Measurements from ENCODE around the gene IGFBP5. TPM values are rescaled to one million over a fixed set of nuclear protein-coding genes. Genes with fewer than 3 reads are reported as not detected.

The IGFBP5 gene
- total and polyA plus RNA-seq, 2 of the 8 experiments (the other 6 are each of a cell fraction or from before 2014, with no cell fraction given), result 2.2 to 2.5 TPM

GRCh38 chr2:216632346-216632951 lies 62.9 kb downstream of the IGFBP5 start:
- peak in 1 of 2 experiments; percentile 52 for DNase-seq (ENCODE audit: low read depth in 1 of 2, low spot score in 2 of 2)
- H2AFZ ChIP-seq (ENCODE audit: low read length), result 0 out of 2 replicates have a peak overlapping the region, but pooled peaks have one; percentile 72
- TF ChIP-seq RNF2 (IDR thresholded peaks at IDR 0.05; ENCODE audit: borderline replicate concordance, low read depth, low read length, missing control alignments, poor library complexity, severe bottlenecking), result no peak
- no peak for TF ChIP-seq TAF1 (IDR thresholded peaks at IDR 0.05; ENCODE audit: low read depth, low read length)
- TF ChIP-seq SP4 (IDR thresholded peaks at IDR 0.05; ENCODE audit: low read length), result no peak
- TF ChIP-seq ATF3 (IDR thresholded peaks at IDR 0.05; ENCODE audit: insufficient read depth, low read depth, low read length), result no peak
- TF ChIP-seq SAP30 (IDR thresholded peaks at IDR 0.05; ENCODE audit: insufficient read depth, insufficient replicate concordance, low read length), result peak; percentile 47
- TF ChIP-seq POLR2A (IDR thresholded peaks at IDR 0.05; ENCODE audit: control extremely low read depth in 1 of 2, low read depth in 2 of 2, low read length in 2 of 2), result no peak
- no peak for TF ChIP-seq SIRT6 (IDR thresholded peaks at IDR 0.05; ENCODE audit: low read length)
- TF ChIP-seq BACH1 (IDR thresholded peaks at IDR 0.05; ENCODE audit: low read length), result no peak
- no peak for TF ChIP-seq EGR1 (IDR thresholded peaks at IDR 0.05; ENCODE audit: borderline replicate concordance, low read depth, low read length)
- no peak for TF ChIP-seq NANOG (IDR thresholded peaks at IDR 0.05; ENCODE audit: insufficient read depth, low read depth, low read length, poor library complexity, severe bottlenecking)
- TF ChIP-seq HDAC2 (IDR thresholded peaks at IDR 0.05; ENCODE audit: borderline replicate concordance in 1 of 2, low read depth in 2 of 2, low read length in 2 of 2), result no peak

More at GRCh38 chr2:216632346-216632951, 62.9 kb downstream of the IGFBP5 start:
- peak overlapping the region; percentile 71 to 83 (median 74) for H3K4me3 ChIP-seq (ENCODE audit: extremely low read depth in 1 of 4, insufficient read depth in 2 of 4, low read depth in 3 of 4, low read length in 4 of 4)
- H2BK12ac ChIP-seq (ENCODE audit: low read depth, low read length), result peak overlapping the region; percentile 75
- H3K4me1 ChIP-seq (replicated peaks in 1 of 4; ENCODE audit: control insufficient read depth in 3 of 4, insufficient read depth in 4 of 4, low read length in 3 of 4), result peaks cover 14 to 24% (median 17%) of the 10 kb centered on the region in 4 experiments
- peaks cover 0 to 5% (median under 1%) of the 10 kb centered on the region in 4 experiments; a peak in 2 of 8 replicates for H3K36me3 ChIP-seq (ENCODE audit: control insufficient read depth in 2 of 4, insufficient read depth in 4 of 4, low read length in 3 of 4)
- 20% methylated on average over 11 of the region's 13 CpGs; no CpG with 5 or more reads in 1 of the 2 experiments for WGBS, 2 experiments (ENCODE audit: extremely low coverage in 1 of 2, insufficient coverage in 1 of 2, insufficient read length in 1 of 2, insufficient replicate concordance in 2 of 2, low coverage in 1 of 2, low lambda C conversion rate in 2 of 2, missing lambda C conversion rate in 1 of 2)
- H3K14ac ChIP-seq (ENCODE audit: insufficient read length), result no peak overlapping the region
- H4K5ac ChIP-seq (ENCODE audit: insufficient read length, low read depth, low read length), result no peak overlapping the region
- no peak overlapping the region; the same call in 1 of the 2 replicates for H3K27ac ChIP-seq (ENCODE audit: low read depth, low read length)
- H3K23me2 ChIP-seq (ENCODE audit: low read depth, low read length), result peaks cover 32% of the 10 kb centered on the region
- H4K20me1 ChIP-seq (replicated peaks in 1 of 2; ENCODE audit: control insufficient read depth in 1 of 2, insufficient read depth in 2 of 2, low read length in 2 of 2), result peaks cover under 1 to 4% of the 10 kb centered on the region in 2 experiments
- H3K9ac ChIP-seq (replicated peaks in 1 of 4; ENCODE audit: extremely low read depth in 1 of 4, low read depth in 3 of 4, low read length in 3 of 4), result peak overlapping the region in 3 of 4 experiments; percentile 7 to 84 (median 84); a peak in 6 of 7 replicates
- no peak for FAIRE-seq
- H3K79me1 ChIP-seq (ENCODE audit: low read depth, low read length), result peaks cover 4% of the 10 kb centered on the region; the same call in 1 of the 2 replicates
- ChIA-PET POLR2A (ENCODE audit: partially characterized antibody) (interaction anchor here (0.7 to 4.6 kb wide), 16 partner anchors 8 to 581 kb away, joined by 3 to 32 read pairs (median 3); partner anchors contain the start of gene RPL37A), CTCF (ENCODE audit: partially characterized antibody) (interaction anchor here (0.7 to 6.3 kb wide), 10 partner anchors 10 to 114 kb away, joined by 3 to 54 read pairs (median 4); no protein-coding TSS in a partner anchor)
- H2BK20ac ChIP-seq (ENCODE audit: low read length), result no peak overlapping the region
- H4K8ac ChIP-seq (ENCODE audit: extremely low read depth, insufficient read depth, low read length), result no peak overlapping the region
- no peak overlapping the region for H3K4ac ChIP-seq (replicated peaks; ENCODE audit: insufficient read length, low read depth, low read length)
- H3K56ac ChIP-seq (replicated peaks; ENCODE audit: insufficient read length, low read depth, low read length), result no peak overlapping the region
- no peak overlapping the region for H2BK120ac ChIP-seq (replicated peaks; ENCODE audit: low read depth, low read length)
- H3K79me2 ChIP-seq (ENCODE audit: control insufficient read depth in 1 of 2, insufficient read depth in 2 of 2, low read length in 2 of 2), result peaks cover 2 to 38% of the 10 kb centered on the region in 2 experiments; a peak in 3 of 4 replicates
- H3K23ac ChIP-seq (ENCODE audit: insufficient read length), result no peak overlapping the region
- peak overlapping the region; percentile 75 for H2BK15ac ChIP-seq (ENCODE audit: low read length)
- peak overlapping the region; percentile 95 to 99 for H3K4me2 ChIP-seq (ENCODE audit: insufficient read depth in 1 of 2, low read depth in 2 of 2, low read length in 2 of 2)
- peaks cover 0 to 8% (median 6%) of the 10 kb centered on the region in 4 experiments; a peak in 3 of 7 replicates for H3K27me3 ChIP-seq (replicated peaks in 1 of 4; ENCODE audit: control insufficient read depth in 3 of 4, extremely low read depth in 1 of 4, insufficient read depth in 3 of 4, low read length in 3 of 4)
- H2BK5ac ChIP-seq (ENCODE audit: low read depth, low read length), result no peak overlapping the region; the same call in 1 of the 2 replicates
- peak overlapping the region; percentile 33 for H3K18ac ChIP-seq (ENCODE audit: extremely low read depth, low read length)
- H4K91ac ChIP-seq (replicated peaks; ENCODE audit: insufficient read length, low read length), result peak overlapping the region; percentile 75
- no peaks in the 10 kb centered on the region for H3K9me3 ChIP-seq (ENCODE audit: insufficient read depth in 2 of 2, low read depth in 1 of 2, low read length in 1 of 2)
- H2AK5ac ChIP-seq (ENCODE audit: low read depth, low read length), result 0 out of 2 replicates have a peak overlapping the region, but pooled peaks have one; percentile 17

Measured in H1 (cell line).